Fibroblast of lung (primary cell): ENCODE measurements around the gene YIF1A.

Source experiments
- EZH2 ChIP-seq: IDR thresholded peaks from 2 replicates; pipeline ENCODE4 v1.5.1; 2012; ENCODE audit warnings: low read length, control low read depth, mild to moderate bottlenecking; ENCODE audit errors: missing control alignments
- TF ChIP-seq, protein P1 (sequence below), 2 donors: IDR thresholded peaks in 1 of 2; conservative IDR thresholded peaks in 1 of 2; 1 replicate in 1 of 2; 2 replicates in 1 of 2; pipeline ENCODE4 v1.5.1; 2011 to 2012; ENCODE audit warnings: low read length in 2 of 2, control low read depth in 1 of 2, inconsistent platforms in 1 of 2, low read depth in 1 of 2, mild to moderate bottlenecking in 1 of 2

DNA sequence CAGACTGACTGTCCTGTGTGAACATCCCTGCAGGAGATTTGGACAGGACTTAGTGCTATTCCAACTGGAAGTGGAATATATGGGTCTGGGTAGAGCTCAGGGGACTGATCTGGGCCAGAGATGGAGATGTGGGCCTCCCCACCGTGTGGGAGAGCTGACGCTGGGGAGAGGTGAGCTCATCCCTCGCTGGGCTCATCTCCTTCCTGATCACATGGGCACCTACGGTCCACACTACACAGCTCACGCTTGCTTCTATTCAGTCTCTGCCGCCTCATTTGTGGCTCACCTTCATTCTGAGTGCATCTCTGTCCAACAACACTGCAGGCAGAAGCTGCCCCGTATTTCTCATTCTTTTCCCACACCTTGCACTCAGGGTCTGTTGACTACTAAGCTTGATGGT lies 37.1 kb downstream of the YIF1A start:
- TF ChIP-seq, protein P1, sequence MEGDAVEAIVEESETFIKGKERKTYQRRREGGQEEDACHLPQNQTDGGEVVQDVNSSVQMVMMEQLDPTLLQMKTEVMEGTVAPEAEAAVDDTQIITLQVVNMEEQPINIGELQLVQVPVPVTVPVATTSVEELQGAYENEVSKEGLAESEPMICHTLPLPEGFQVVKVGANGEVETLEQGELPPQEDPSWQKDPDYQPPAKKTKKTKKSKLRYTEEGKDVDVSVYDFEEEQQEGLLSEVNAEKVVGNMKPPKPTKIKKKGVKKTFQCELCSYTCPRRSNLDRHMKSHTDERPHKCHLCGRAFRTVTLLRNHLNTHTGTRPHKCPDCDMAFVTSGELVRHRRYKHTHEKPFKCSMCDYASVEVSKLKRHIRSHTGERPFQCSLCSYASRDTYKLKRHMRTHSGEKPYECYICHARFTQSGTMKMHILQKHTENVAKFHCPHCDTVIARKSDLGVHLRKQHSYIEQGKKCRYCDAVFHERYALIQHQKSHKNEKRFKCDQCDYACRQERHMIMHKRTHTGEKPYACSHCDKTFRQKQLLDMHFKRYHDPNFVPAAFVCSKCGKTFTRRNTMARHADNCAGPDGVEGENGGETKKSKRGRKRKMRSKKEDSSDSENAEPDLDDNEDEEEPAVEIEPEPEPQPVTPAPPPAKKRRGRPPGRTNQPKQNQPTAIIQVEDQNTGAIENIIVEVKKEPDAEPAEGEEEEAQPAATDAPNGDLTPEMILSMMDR (conservative IDR thresholded peaks at IDR 0.05 in 1 of 2, IDR thresholded peaks at IDR 0.05 in 1 of 2; ENCODE audit: low read depth in 1 of 2, low read length in 2 of 2) = no peak
- TF ChIP-seq EZH2 = no peak
